GM20000 (cell line): ENCODE data around the gene ALAS1.

Source experiments
- DNase-seq: peaks from one replicate; pipeline ENCODE4 v3.0.0; 2012; ENCODE audit warnings: low spot score
- CTCF ChIP-seq: IDR thresholded peaks from 2 replicates; pipeline ENCODE4 v1.5.1; 2012; ENCODE audit warnings: mild to moderate bottlenecking, control low read depth; ENCODE audit errors: extremely low read depth, missing control alignments

Gene ALAS1

GRCh38 chr3:52228266-52228665, 30.3 kb downstream of the ALAS1 start:
- TF ChIP-seq CTCF: no peak

GRCh38 chr3:52228751-52229291, 30.9 kb downstream of the ALAS1 start:
- no peak for TF ChIP-seq CTCF
- DNase-seq: no peak

More at GRCh38 chr3:52228266-52228665, 30.3 kb downstream of the ALAS1 start:
- no peak for DNase-seq

- no peak for TF ChIP-seq CTCF
- DNase-seq: no peak
These were observed 31.7 kb downstream of the ALAS1 start for GRCh38 chr3:52229656-52230055.

- no peak for DNase-seq
- TF ChIP-seq CTCF: no peak
These were observed 32.5 kb downstream of the ALAS1 start for GRCh38 chr3:52230461-52230860.

GRCh38 chr3:52230889-52231499, 33.0 kb downstream of the ALAS1 start:
- no peak for DNase-seq
- no peak for TF ChIP-seq CTCF

GRCh38 chr3:52231502-52232278, 33.7 kb downstream of the ALAS1 start:
- peak; percentile 96 for TF ChIP-seq CTCF
- DNase-seq: peak; percentile 84
